HG03354 (cell line): Measurements from ENCODE around the gene COBL.

Experiments used
- ATAC-seq: cut with Tn5 transposase; IDR thresholded peaks from one replicate; pipeline ENCODE4 v1.9.1; 2021; ENCODE audit warnings: mild to moderate bottlenecking; ENCODE audit not compliant: unreplicated experiment, poor library complexity, severe bottlenecking

COBL gene

GRCh38 chr7:51132661-51133060 lies 183.9 kb downstream of the COBL start:
- no peak for ATAC-seq

- no peak for ATAC-seq
Measured at GRCh38 chr7:51129527-51130472, 186.8 kb downstream of the COBL start.

- no peak for ATAC-seq
Measured at GRCh38 chr7:51128545-51129435, 187.8 kb downstream of the COBL start.

DNA sequence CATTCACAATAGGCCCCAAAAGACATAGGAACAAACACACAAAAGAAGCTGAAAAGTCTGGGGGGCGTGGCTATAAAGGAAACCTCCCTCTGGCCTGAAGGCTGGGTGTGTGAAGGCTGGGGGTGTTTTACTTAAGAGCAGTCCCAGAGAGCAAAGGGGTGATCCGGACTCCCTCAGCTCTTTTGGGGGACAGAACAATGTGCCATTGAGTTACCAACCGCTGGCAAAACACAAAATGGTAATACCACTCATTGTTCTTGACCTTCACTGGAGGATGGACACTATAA lies 189.0 kb downstream of the COBL start:
- ATAC-seq, result no peak

DNA sequence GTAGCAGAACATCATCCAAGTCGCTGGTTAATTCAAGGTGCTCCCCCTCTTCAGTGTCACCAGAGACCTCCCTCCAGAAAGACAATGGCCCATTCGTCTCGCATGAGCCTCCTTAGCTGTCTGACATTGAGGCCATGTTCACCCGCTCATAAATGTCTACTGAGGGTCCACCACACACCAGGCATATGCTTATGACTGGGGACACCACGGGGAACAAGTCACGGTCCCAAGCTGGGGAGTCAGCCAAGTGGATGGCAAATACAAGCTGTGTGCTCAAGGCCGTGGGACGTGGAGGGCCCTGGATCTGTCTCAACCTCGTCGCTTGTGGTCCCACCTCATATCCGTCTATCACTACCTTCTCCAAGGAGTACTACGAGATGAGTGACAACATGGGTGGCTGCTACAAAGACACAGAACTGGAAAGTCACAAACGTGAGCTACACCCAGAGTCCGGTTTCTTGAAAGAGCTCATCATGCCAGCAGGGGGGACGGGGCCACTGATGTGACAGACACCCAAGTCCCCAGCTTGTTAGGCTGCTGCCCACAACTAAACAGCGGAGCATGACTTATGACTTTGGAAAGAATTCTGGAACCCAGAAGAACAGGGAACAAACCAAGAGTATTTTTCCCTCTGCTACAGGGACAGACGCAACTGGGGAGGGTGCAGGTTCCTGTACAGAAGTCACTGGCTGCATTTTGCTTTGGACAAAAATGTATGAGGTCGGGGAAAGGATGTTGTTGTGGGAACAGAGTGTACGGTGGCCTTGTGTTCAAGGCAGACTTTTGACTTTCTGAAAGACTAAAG lies 189.6 kb downstream of the COBL start:
- no peak for ATAC-seq

DNA sequence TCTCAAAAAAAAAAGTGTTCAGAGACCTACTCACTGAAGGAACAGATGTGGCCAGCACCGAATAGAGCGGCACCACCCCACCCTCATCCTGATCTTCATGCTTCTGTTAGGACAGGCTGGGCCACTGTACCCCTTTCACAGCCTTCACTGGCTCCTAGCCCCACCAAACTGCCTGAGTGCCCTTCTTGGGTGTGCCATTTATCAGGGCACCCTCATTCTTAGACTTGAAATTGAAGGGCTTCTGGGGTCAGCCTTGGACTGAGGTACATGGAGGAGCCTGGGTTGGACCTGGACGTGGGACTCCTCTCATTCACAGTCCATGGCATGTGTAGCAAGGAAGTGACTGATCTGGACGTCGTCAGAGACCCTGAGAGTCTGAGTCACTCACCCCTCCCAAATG lies 190.3 kb downstream of the COBL start:
- ATAC-seq, result no peak

DNA sequence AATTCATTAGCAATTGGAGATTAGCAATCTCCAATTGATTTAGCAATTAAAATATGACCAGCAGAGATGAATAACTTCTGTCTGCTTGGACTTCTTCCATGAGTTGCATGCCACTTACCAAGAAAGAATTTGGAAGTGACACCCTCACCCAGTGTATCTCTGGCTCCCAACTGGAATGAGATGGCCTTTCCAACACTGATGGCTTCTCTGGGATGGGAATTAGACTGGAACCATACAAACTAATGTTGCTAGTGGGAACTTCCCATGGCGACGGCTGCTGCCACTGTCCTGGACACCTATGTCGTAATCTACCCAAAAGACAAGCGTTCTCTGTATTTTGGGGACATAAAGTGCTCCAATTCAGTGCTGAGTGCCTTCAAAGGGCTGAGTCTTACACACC lies 192.3 kb downstream of the COBL start:
- ATAC-seq, result no peak

DNA sequence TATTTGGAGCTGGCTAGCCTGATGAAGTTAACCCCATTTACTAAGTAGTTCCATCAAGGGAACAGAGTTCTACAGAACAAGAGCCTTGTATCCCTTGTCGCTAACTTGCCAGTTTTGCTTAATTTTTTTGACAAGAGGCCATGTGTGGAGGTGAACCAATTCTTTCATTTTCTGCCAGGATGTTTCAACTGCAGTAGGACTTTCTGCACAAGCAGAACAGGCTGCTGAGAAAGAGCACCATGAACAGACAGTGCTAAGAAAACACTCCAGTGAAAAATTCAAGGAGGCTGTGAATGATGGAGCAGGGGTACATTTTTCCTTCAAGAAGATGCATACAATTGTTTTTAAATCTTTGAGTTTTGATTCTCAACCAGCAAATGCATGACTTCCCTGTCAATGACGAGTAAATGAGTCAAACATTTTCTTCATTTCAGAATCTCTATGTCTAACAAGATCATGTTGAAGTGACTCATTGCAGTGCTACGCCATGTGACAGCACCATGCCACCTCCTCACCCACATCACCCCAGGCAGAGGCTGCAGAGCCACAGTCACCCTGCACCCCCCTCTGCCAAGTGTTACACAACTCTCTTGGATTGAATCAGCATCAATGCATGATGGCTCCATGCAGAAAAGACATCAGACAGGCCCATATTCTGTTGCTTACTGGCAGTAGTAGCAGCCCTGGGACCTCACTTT lies 193.1 kb downstream of the COBL start:
- ATAC-seq, result no peak

DNA sequence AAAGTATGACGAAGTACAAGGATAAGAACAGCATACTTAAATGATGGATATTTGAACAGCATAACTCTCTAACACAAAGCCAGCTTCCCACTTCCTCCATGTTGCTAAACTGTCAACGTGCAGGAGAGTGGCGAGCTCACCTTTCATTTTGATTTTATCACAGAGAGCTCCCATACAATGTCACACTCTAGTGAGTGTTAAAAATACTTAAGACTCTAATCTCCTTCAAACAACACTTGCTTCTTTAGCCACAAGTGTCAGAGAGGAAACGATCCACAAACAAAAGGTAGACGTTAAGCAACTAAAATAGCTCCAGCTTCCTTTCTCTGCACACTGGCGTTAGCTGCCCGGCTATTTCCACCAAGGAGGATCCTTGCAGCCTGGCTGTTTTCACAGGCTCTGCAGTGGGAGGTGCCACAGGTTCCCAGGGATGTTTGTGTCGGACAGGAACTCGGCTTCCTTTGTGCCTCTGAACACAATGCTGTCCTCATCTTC lies 194.6 kb downstream of the COBL start:
- ATAC-seq, result no peak

DNA sequence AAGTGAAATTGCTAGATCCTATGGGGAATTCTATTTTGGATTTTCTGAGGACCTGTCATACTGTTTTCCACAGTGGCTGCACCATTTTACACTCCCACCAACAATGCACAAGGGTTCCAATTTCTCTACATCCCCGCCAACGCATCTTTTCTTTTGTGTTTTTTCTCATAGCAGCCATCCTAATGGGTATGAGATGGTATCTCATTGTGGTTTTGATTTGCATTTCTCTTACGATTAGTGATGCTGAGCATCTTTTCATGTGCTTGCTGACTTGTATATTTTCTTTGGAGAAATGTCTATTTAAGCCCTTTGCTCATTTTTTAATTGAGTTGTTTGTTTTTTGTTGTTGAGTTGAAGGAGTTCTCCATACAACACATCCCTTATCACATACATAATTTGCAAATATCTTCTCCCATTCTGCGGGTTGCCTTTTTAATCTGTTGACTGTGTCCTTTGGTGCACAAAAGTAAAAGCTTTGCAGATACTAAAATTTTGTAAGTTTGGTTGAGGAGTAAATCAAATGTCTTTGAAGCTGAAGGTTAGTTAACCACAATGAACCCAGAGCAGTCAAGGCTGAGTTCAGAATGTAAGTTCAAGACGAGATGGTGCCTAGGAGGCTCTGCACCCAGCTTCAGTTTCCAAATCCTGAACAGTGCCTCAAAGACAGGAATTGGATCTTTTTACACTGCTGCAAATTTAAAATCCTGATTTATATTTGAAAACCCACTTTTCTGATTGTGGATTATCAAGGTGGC lies 195.4 kb downstream of the COBL start:
- ATAC-seq, result no peak

- no peak for ATAC-seq
Measured at GRCh38 chr7:51118628-51119027, 198.0 kb downstream of the COBL start.

DNA sequence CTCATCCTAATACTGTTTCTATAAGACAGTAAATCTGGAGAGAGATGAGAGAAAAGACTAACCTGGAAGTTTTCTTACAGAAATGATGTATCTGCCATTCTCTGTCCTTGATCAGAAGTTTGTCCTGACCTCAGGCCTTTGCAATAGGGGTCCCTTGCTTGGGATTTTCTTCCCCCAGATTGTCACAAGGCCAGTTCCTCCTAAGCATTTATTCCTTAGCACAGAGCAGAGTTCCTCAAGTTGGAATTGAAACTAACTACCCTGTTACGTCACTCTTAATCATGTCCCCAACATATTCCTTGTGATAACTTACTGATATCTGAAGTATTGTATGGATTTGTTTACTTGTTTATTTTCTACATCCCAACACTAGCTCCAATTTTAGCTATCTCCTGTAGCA lies 202.1 kb downstream of the COBL start:
- no peak for ATAC-seq

DNA sequence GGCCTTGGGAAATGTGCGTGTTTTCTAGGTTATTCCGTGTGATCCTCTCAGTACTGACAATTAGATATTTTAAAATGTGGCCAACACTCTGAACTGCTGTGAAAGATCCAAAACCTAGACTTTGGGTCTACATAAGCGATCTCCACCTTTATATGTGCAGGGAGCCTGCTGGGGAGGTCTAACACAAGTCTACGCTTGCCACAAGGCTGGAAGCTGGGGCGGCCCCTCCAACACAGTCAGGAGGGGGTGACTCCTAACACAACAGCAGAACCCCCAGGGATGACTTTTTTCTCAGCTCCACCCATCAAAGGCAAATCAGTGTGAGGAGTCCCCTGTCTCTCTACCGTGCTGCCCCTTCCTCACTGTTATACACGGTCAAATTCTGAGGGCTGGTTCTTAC lies 202.6 kb downstream of the COBL start:
- no peak for ATAC-seq

- ATAC-seq, result no peak
Measured at GRCh38 chr7:51113560-51113959, 203.0 kb downstream of the COBL start.

DNA sequence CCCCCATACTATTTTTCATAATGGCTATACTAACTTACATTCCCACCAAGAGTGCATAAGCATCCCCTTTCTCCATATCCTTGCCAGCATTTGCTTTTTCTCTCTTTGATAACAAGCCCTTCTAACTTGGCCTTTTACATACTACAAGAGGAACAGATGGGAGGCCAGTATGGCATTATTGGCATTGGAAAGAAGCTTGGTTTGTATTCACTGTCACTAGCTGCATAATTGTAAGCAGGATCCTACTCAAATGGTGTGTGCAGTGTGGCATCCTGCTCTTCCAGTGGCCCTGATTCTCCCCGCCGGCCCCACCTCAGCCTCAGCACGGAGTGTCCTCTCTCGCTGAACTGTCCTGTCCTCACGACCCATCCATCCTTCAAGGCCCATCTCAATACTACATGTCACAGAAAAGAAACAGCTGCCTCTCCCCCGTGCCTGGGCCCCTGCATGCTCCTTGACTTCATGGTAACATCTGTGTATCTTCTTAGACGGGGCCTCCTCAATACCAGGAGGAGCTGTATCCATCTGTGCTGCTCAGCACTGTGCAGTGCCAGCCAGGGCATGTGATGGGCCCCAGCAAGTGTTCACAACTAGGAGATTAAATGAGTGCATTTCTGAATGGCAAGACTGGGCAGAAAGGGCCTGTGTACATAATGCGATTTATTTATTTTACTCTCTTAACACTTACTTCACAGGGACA lies 205.2 kb downstream of the COBL start:
- ATAC-seq, result no peak

- ATAC-seq, result no peak
Measured at GRCh38 chr7:51108134-51108533, 208.5 kb downstream of the COBL start.

- no peak for ATAC-seq
Measured at GRCh38 chr7:51104278-51104677, 212.3 kb downstream of the COBL start.

DNA sequence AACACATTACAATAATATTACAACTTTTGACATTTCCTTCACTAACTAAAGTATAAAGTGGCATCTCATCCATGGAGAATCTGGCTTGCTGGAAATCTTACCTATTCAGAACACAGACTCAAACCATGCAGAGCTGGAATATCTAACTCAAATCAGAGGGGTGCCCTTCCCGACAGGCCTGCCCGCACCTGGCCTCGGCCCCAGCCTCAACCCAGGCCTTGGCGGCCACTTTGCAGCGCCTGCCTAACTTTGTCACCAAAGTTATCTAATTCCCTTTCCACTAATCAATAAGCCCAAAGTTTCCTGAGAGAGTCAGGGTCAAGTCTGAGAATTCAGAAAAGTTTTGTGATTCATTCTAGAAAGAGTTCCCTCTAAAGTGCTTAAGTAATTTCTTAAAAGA lies 212.9 kb downstream of the COBL start:
- ATAC-seq, result no peak
